ENCODE data around the gene TMEM183A. TPM values are rescaled to one million over a fixed set of nuclear protein-coding genes. Genes with fewer than 3 reads are reported as not detected.
"Not testable (repeated sequence)": the region's sequence is repeated elsewhere in the genome, so short reads cannot be mapped to it uniquely, and the experiment has no call there.

Gene TMEM183A
- total RNA-seq, 1 experiment from 2014 or later = 104 TPM

DNA sequence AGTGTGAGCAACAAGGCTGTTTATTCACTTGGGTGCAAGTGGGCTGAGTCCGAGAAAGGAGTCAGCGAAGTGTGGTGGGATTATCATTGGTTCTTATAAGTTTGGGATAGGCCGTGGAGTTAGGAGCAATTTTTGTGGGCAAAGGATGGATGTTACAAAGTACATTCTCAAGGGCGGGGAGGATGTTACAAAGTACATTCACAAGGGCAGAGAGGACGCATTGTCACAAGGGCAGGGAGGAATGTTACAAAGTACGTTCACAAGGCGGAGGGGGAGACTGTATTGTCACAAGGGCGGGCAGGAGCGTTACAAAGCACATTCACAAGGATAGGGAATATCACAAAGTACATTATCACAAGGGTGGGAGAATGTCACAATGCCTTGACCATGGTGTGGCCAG is 5.2 kb upstream of the TMEM183A start:
- peaks cover 9% of the 10 kb centered on the region for H3K36me3 Mint-ChIP-seq (ENCODE audit: insufficient read depth, unreplicated experiment)
- no peak overlapping the region for H3K4me3 Mint-ChIP-seq (ENCODE audit: unreplicated experiment)
- peaks cover 16% of the 10 kb centered on the region for H3K27me3 Mint-ChIP-seq (ENCODE audit: insufficient read depth, unreplicated experiment)
- BruUV-seq (replicated peaks) = no TSS peak
- no peaks in the 10 kb centered on the region for H3K9me3 Mint-ChIP-seq (ENCODE audit: unreplicated experiment)
- DNase-seq (ENCODE audit: unreplicated experiment) = no peak
- no peak for TF ChIP-seq CTCF (IDR thresholded peaks at IDR 0.05; ENCODE audit: unreplicated experiment)
- peaks cover 14% of the 10 kb centered on the region for H3K4me1 Mint-ChIP-seq (ENCODE audit: insufficient read depth, unreplicated experiment)
- no peak overlapping the region for H3K27ac Mint-ChIP-seq (ENCODE audit: low read depth, unreplicated experiment)
- CTCF ChIA-PET = interaction anchor here (0.6 to 0.7 kb wide), 3 partner anchors 14 to 287 kb away, joined by 3 to 4 read pairs (median 3); no protein-coding TSS in a partner anchor
- intact Hi-C loops (cut with micrococcal nuclease) = no loop called here
- POLR2A ChIA-PET = interaction anchor here (0.5 kb wide), 1 partner anchor 30 kb away, joined by 3 read pairs; no protein-coding TSS in a partner anchor

DNA sequence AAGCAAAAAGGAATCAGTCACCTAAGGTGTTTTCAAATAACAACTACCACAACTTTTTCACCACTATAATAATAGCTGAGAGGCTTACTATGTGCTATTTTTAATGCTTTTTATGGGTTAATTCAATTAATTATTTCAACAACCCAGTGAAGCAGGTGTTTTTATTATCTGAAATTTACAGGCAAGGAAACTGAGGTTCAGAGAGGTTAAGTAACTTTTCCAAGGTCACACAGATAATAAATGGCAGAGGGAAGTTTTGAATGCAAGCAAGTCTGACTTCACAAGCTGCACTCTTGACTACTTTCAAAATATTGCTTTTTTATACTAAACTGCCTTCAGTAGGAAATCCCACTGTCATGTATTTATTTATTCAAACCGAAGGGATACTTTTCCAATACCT is 4.2 kb upstream of the TMEM183A start:
- Mint-ChIP-seq H3K27ac (ENCODE audit: low read depth, unreplicated experiment) (no peak overlapping the region), H3K4me3 (ENCODE audit: unreplicated experiment) (no peak overlapping the region), H3K27me3 (ENCODE audit: insufficient read depth, unreplicated experiment) (peaks cover 7% of the 10 kb centered on the region), H3K36me3 (ENCODE audit: insufficient read depth, unreplicated experiment) (peaks cover 11% of the 10 kb centered on the region), H3K4me1 (ENCODE audit: insufficient read depth, unreplicated experiment) (peaks cover 14% of the 10 kb centered on the region), H3K9me3 (ENCODE audit: unreplicated experiment) (no peaks in the 10 kb centered on the region)
- BruUV-seq (replicated peaks) = no TSS peak
- TF ChIP-seq CTCF (IDR thresholded peaks at IDR 0.05; ENCODE audit: unreplicated experiment) = no peak
- intact Hi-C loops (cut with micrococcal nuclease) = no loop called here
- POLR2A ChIA-PET = interaction anchor here (0.6 to 3.0 kb wide), 7 partner anchors 8 to 1415 kb away, joined by 3 to 13 read pairs (median 3); partner anchors contain the start of gene PCAT6
- DNase-seq (ENCODE audit: unreplicated experiment) = no peak
- CTCF ChIA-PET = interaction anchor here (0.6 to 0.7 kb wide), 2 partner anchors 214 to 819 kb away, joined by 3 read pairs; no protein-coding TSS in a partner anchor

DNA sequence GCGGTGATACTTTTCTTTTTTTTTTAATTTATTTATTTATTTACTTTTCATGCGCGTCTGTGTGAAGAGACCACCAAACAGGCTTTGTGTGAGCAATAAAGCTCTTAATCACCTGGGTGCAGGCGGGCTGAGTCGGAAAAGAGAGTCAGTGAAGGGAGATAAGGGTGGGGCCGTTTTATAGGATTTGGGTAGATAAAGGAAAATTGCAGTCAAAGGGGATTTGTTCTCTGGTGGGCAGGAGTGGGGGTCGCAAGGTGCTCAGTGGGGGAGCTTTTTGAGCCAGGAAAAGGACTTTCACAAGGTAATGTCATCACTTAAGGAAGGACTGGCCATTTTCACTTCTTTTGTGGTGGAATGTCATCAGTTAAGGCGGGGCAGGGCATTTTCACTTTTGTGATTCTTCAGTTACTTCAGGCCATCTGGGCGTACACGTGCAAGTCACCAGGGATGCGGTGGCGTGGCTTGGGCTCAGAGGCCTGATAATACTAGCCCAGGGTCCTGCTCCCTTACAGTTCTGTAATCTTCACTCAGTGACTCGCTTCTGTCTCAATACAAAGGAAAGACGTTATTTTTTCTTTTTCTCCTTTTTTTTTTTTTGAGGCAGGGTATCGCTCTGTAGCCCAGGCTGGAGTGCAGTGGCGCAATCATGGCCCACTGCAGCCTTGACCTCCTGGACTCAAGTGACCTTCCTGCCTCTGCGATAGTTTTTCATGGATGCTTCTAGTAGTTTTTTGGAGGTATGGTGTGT is 1.6 kb upstream of the TMEM183A start:
- H3K9me3 Mint-ChIP-seq (ENCODE audit: unreplicated experiment); BruUV-seq (replicated peaks); intact Hi-C loops (cut with micrococcal nuclease); DNase-seq (ENCODE audit: unreplicated experiment); H3K27me3 Mint-ChIP-seq (ENCODE audit: insufficient read depth, unreplicated experiment): not testable (repeated sequence)
- POLR2A ChIA-PET = interaction anchor here (0.7 to 4.0 kb wide), 26 partner anchors 8 to 662 kb away, joined by 3 to 48 read pairs (median 8); partner anchors contain the start of genes CYB5R1, KDM5B, KLHL12 and PCAT6
- CTCF ChIA-PET = interaction anchor here (0.6 to 1.7 kb wide), 12 partner anchors 11 to 337 kb away, joined by 3 to 7 read pairs (median 4); no protein-coding TSS in a partner anchor
- Mint-ChIP-seq H3K4me3 (ENCODE audit: unreplicated experiment) (peak overlapping the region; percentile 99), H3K4me1 (ENCODE audit: insufficient read depth, unreplicated experiment) (peaks cover 20% of the 10 kb centered on the region), H3K27ac (ENCODE audit: low read depth, unreplicated experiment) (peak overlapping the region; percentile 98), H3K36me3 (ENCODE audit: insufficient read depth, unreplicated experiment) (peaks cover 35% of the 10 kb centered on the region)

DNA sequence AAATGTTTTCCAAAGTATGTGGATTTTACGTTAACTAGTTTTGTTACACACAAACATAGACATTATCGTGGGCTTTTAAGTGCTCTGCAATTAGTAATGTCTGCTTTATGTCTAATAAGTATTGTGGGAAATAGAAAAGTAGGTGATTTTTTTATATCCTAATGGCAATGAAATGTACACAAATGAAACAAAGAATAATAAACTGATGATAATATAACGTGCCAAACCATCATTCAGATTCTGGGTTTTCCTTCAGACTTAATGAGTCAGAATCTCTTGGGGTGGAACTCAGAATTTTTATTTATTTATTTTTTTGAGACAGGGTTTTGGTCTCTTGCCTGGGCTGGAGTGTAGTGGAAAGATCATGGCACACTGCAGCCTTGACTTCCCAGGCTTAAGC is 2.0 kb downstream of the TMEM183A start:
- no peaks in the 10 kb centered on the region for H3K27me3 Mint-ChIP-seq (ENCODE audit: insufficient read depth, unreplicated experiment)
- H3K36me3 Mint-ChIP-seq (ENCODE audit: insufficient read depth, unreplicated experiment) = peaks cover 71% of the 10 kb centered on the region
- CTCF ChIA-PET = interaction anchor here (0.6 to 3.8 kb wide), 5 partner anchors 10 to 206 kb away, joined by 3 to 16 read pairs (median 4); no protein-coding TSS in a partner anchor
- H3K27ac Mint-ChIP-seq (ENCODE audit: low read depth, unreplicated experiment) = peak overlapping the region; percentile 98
- BruUV-seq (replicated peaks) = no TSS peak
- intact Hi-C loops (cut with micrococcal nuclease) = no loop called here
- peaks cover 24% of the 10 kb centered on the region for H3K4me1 Mint-ChIP-seq (ENCODE audit: insufficient read depth, unreplicated experiment)
- no peak for DNase-seq (ENCODE audit: unreplicated experiment)
- no peaks in the 10 kb centered on the region for H3K9me3 Mint-ChIP-seq (ENCODE audit: unreplicated experiment)
- POLR2A ChIA-PET = interaction anchor here (0.5 to 4.3 kb wide), 13 partner anchors 10 to 201 kb away, joined by 3 to 55 read pairs (median 18); partner anchors contain the start of genes CYB5R1, PPFIA4 and RABIF
- no peak for TF ChIP-seq CTCF (IDR thresholded peaks at IDR 0.05; ENCODE audit: unreplicated experiment)
- peak overlapping the region; percentile 99 for H3K4me3 Mint-ChIP-seq (ENCODE audit: unreplicated experiment)

All from MCF 10A (cell line).